ENCODE measurements around the gene LHCGR.
"Not testable (repeated sequence)": the region's sequence is repeated elsewhere in the genome, so short reads cannot be mapped to it uniquely, and the experiment has no call there.

LHCGR gene

GRCh38 chr2:48707466-48707865 lies 48.1 kb downstream of the LHCGR start:
- CTCF ChIA-PET, result interaction anchor here (3.1 kb wide), 1 partner anchor 10 kb away, joined by 10 read pairs; no protein-coding TSS in a partner anchor
- no peak for TF ChIP-seq CTCF (IDR thresholded peaks at IDR 0.05; ENCODE audit: control extremely low read depth, extremely low read depth, low read depth, missing control alignments)
- POLR2A ChIA-PET, result no interaction called here
- DNase-seq (ENCODE audit: extremely low spot score), result no peak

- POLR2A ChIA-PET; DNase-seq (ENCODE audit: extremely low spot score): not testable (repeated sequence)
- CTCF ChIA-PET, result interaction anchor here (1.2 kb wide), 1 partner anchor 12 kb away, joined by 3 read pairs; no protein-coding TSS in a partner anchor
Observed at GRCh38 chr2:48703621-48704020, 51.9 kb downstream of the LHCGR start.

GRCh38 chr2:48699348-48699930 lies 56.1 kb downstream of the LHCGR start:
- ChIA-PET CTCF (interaction anchor here (0.7 kb wide), 1 partner anchor 16 kb away, joined by 3 read pairs; no protein-coding TSS in a partner anchor), POLR2A (no interaction called here)
- DNase-seq (ENCODE audit: extremely low spot score), result no peak
- no peak for TF ChIP-seq CTCF (IDR thresholded peaks at IDR 0.05; ENCODE audit: control extremely low read depth, extremely low read depth, low read depth, missing control alignments)

- CTCF ChIA-PET, result interaction anchor here (2.1 kb wide), 1 partner anchor 11 kb away, joined by 10 read pairs; no protein-coding TSS in a partner anchor
- DNase-seq (ENCODE audit: extremely low spot score), result no peak
- no peak for TF ChIP-seq CTCF (IDR thresholded peaks at IDR 0.05; ENCODE audit: control extremely low read depth, extremely low read depth, low read depth, missing control alignments)
- POLR2A ChIA-PET, result no interaction called here
Observed at GRCh38 chr2:48696881-48697280, 58.6 kb downstream of the LHCGR start.

- ChIA-PET CTCF (interaction anchor here (0.6 kb wide), 1 partner anchor 11 kb away, joined by 3 read pairs; no protein-coding TSS in a partner anchor), POLR2A (no interaction called here)
- TF ChIP-seq CTCF (IDR thresholded peaks at IDR 0.05; ENCODE audit: control extremely low read depth, extremely low read depth, low read depth, missing control alignments), result no peak
- no peak for DNase-seq (ENCODE audit: extremely low spot score)
Observed at GRCh38 chr2:48695991-48696390, 59.5 kb downstream of the LHCGR start.

- no peak for TF ChIP-seq CTCF (IDR thresholded peaks at IDR 0.05; ENCODE audit: control extremely low read depth, extremely low read depth, low read depth, missing control alignments)
- ChIA-PET CTCF (interaction anchor here (0.8 kb wide), 1 partner anchor 34 kb away, joined by 3 read pairs; no protein-coding TSS in a partner anchor), POLR2A (no interaction called here)
- DNase-seq (ENCODE audit: extremely low spot score), result no peak
Observed at GRCh38 chr2:48694149-48694548, 61.4 kb downstream of the LHCGR start.

GRCh38 chr2:48693645-48694044 lies 61.9 kb downstream of the LHCGR start:
- ChIA-PET CTCF (interaction anchor here (0.8 kb wide), 1 partner anchor 35 kb away, joined by 3 read pairs; no protein-coding TSS in a partner anchor), POLR2A (no interaction called here)
- TF ChIP-seq CTCF (IDR thresholded peaks at IDR 0.05; ENCODE audit: control extremely low read depth, extremely low read depth, low read depth, missing control alignments), result no peak
- no peak for DNase-seq (ENCODE audit: extremely low spot score)
